Lung microvascular endothelial cell (primary cell): Measurements from ENCODE around the gene SLC13A3. TPM values are rescaled to one million over a fixed set of nuclear protein-coding genes. Genes with fewer than 3 reads are reported as not detected.

Source experiments
- DNase-seq, 2 donors: peaks; one replicate each; pipeline versions ENCODE4 v3.0.0 to v3.0.0-alpha.2; 2010; ENCODE audit warnings: low read depth in 2 of 2
- total RNA-seq: library from RNA; depleted of rRNA; stranded (reverse); fragments of >200 nt; gene quantifications from 2 replicates; pipeline ENCODE4 v1.2.1, GENCODE V29; 2014

Gene SLC13A3
- total RNA-seq, 1 donor from 2014 or later: not detected

GRCh38 chr20:46539113-46539512 lies 112.1 kb downstream of the SLC13A3 start:
- no peak for DNase-seq

GRCh38 chr20:46530640-46531039 lies 120.6 kb downstream of the SLC13A3 start:
- DNase-seq: no peak

- DNase-seq: peak; percentile 9 to 13
These were observed 127.4 kb downstream of the SLC13A3 start for GRCh38 chr20:46523696-46524328.

GRCh38 chr20:46523108-46523507 lies 128.2 kb downstream of the SLC13A3 start:
- DNase-seq: no peak

GRCh38 chr20:46520976-46521579 lies 130.2 kb downstream of the SLC13A3 start:
- DNase-seq: peak; percentile 73 to 79

- no peak for DNase-seq
These were observed 130.7 kb downstream of the SLC13A3 start for GRCh38 chr20:46520540-46520939.

GRCh38 chr20:46519471-46520068 lies 131.7 kb downstream of the SLC13A3 start:
- no peak for DNase-seq

GRCh38 chr20:46512943-46513844 lies 138.1 kb downstream of the SLC13A3 start, which contains the start of gene ZNF334:
Gene ZNF334 (minus strand): TSS chr20:46513559. CDS start chr20:46512102, 1,457 bp downstream.
- DNase-seq: peak in 1 of 2 donors; percentile 5

- no peak for DNase-seq
These were observed 141.7 kb downstream of the SLC13A3 start for GRCh38 chr20:46509523-46509922.

Other genes with a start within 250 kb of the SLC13A3 start
- gene ELMO2, start 244.8 kb downstream of the SLC13A3 start, total RNA-seq: 17.4 and 24.8 TPM in 2 replicates
- gene ZNF334, start 137.9 kb downstream of the SLC13A3 start, total RNA-seq: 0.22 and 0.40 TPM in 2 replicates
- not detected in 2 replicates for gene OCSTAMP, start 100.8 kb downstream of the SLC13A3 start, total RNA-seq
- 8.7 and 11.9 TPM in 2 replicates for gene TP53RK, start 38.0 kb upstream of the SLC13A3 start, total RNA-seq
- 5.2 and 9.5 TPM in 2 replicates for gene SLC2A10, start 58.2 kb upstream of the SLC13A3 start, total RNA-seq
- gene EYA2, start 243.4 kb upstream of the SLC13A3 start, total RNA-seq: not detected in 2 replicates